A673 (cell line): ENCODE results near the gene ASPG.

Experiments used
- CTCF ChIP-seq: fragments of 300-800, 200-600 bp; sonication (generic); conservative IDR thresholded peaks from 2 replicates; pipeline ENCODE4 v1.5.1; 2017; ENCODE audit warnings: low read depth, mild to moderate bottlenecking, antibody characterized with exemption, low read length, moderate library complexity, mixed read lengths
- EZH2 ChIP-seq: fragments of 200-600 bp; sonication (generic); IDR thresholded peaks from 2 replicates; pipeline ENCODE4 v1.6.1; 2017; ENCODE audit warnings: borderline replicate concordance, low read depth, mild to moderate bottlenecking, mixed read lengths, antibody characterized with exemption, low read length; ENCODE audit not compliant: poor library complexity, severe bottlenecking

DNA sequence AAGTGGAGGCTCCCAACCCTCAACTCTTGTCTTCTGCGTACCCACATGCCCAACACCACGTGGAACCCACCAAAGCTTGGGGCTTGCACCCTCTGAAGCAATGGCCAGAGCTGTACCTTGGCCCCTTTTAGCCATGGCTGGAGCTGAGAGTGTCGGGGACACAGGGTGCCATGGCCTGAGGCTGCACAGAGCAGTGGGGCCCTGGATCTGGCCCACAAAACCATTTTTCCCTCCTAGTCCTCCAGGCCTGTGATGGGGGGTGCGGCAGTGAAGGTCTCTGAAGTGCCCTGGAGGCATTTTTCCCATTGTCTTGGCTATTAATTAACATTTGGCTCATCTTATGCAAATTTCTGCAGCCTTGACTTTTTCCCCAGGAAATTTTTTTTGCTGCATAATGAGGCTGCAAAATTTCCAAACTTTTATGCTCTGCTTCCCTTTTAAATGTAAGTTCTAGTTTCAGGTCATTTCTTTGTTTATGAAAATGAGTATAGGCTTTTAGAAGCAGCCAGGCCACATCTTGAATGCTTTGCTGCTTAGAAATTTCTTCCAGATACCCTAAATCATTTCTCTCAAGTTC lies 18.7 kb upstream of the ASPG start:
- TF ChIP-seq CTCF (no peak), EZH2 (no peak)
